Mucosa of descending colon (tissue), 3 donors: ENCODE data around the gene IGF2R. TPM values are rescaled to one million over a fixed set of nuclear protein-coding genes. Genes with fewer than 3 reads are reported as not detected.

ENCODE experiments used
- ATAC-seq: fragments of 200-7000 bp; cut with Tn5 transposase; one replicate; pipeline ENCODE4 v1.9.1; 2020; ENCODE audit warnings: mild to moderate bottlenecking, moderate library complexity
- DNase-seq, 3 donors: peaks; one replicate each; pipeline ENCODE4 v3.0.0-alpha.2; 2020
- H3K36me3 ChIP-seq: fragments of 200-600 bp; one replicate; pipeline ENCODE4 v1.8.0; 2021; ENCODE audit warnings: low read depth, mild to moderate bottlenecking
- H3K4me1 ChIP-seq: fragments of 200-600 bp; one replicate; pipeline ENCODE4 v1.8.0; 2021; ENCODE audit warnings: low read depth, mild to moderate bottlenecking
- H3K4me3 ChIP-seq: fragments of 200-600 bp; one replicate; pipeline ENCODE4 v1.8.0; 2021; ENCODE audit warnings: mild to moderate bottlenecking
- H3K9me3 ChIP-seq: fragments of 200-600 bp; one replicate; pipeline ENCODE4 v1.8.0; 2021; ENCODE audit warnings: mild to moderate bottlenecking
- intact Hi-C, 2 donors: fragments of 100-400 bp; cut with DNase I in 1 of 2; cut with micrococcal nuclease in 1 of 2; formaldehyde crosslinking; loops; one replicate each; pipeline versions ENCODE4 v1.11.0 to v1.11.1; 2022; cut with DNase I, micrococcal nuclease
- total RNA-seq, 3 donors: library from RNA; stranded (reverse); fragmentation: NEBNext Ultra II Directional in 2 of 3; extraction: Animal tissue kit (Norgen Biotek cat#: 25700) in 2 of 3; gene quantifications; one replicate each; pipeline versions ENCODE4 v1.2.1 to v1.2.4, GENCODE V29; 2021 to 2023
- TF ChIP-seq, protein P1 (sequence below): fragments of 200-600 bp; IDR thresholded peaks from one replicate; pipeline ENCODE4 v1.8.0; 2022; ENCODE audit warnings: antibody characterized with exemption, mild to moderate bottlenecking
- donor health status: DM: no; HTN: no; CAD: no; lungs with moderate emphysema.
- donor health status: DM: no; HTN: no; CAD: no.
- donor health status: DM: no; HTN: yes; CAD: no.

The IGF2R gene
- total RNA-seq, 3 donors from 2014 or later, result 97.7 to 112 (median 101) TPM

DNA sequence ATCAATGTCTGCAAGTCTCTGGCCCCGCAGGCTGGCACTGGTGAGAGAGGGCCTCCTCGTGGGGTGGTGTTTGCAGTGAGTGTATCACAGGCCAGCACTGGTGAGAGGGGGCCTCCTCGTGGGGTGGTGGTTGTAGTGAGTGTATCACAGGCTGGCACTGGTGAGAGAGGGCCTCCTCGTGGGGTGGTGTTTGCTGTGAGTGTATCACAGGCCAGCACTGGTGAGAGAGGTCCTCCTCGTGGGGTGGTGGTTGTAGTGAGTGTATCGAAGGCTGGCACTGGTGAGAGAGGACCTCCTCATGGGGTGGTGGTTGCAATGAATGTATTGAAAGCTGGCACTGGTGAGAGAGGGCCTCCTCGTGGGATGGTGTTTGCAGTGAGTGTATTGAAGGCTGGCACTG, 99.5 kb downstream of the IGF2R start:
- DNase-seq (no peak), ATAC-seq (no peak)
- Histone ChIP-seq H3K4me1 (no peaks in the 10 kb centered on the region), H3K36me3 (peaks cover 5% of the 10 kb centered on the region), H3K4me3 (no peak overlapping the region), H3K9me3 (no peaks in the 10 kb centered on the region)
- intact Hi-C loops, result no loop called here
- TF ChIP-seq, protein P1, sequence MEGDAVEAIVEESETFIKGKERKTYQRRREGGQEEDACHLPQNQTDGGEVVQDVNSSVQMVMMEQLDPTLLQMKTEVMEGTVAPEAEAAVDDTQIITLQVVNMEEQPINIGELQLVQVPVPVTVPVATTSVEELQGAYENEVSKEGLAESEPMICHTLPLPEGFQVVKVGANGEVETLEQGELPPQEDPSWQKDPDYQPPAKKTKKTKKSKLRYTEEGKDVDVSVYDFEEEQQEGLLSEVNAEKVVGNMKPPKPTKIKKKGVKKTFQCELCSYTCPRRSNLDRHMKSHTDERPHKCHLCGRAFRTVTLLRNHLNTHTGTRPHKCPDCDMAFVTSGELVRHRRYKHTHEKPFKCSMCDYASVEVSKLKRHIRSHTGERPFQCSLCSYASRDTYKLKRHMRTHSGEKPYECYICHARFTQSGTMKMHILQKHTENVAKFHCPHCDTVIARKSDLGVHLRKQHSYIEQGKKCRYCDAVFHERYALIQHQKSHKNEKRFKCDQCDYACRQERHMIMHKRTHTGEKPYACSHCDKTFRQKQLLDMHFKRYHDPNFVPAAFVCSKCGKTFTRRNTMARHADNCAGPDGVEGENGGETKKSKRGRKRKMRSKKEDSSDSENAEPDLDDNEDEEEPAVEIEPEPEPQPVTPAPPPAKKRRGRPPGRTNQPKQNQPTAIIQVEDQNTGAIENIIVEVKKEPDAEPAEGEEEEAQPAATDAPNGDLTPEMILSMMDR, result no peak

DNA sequence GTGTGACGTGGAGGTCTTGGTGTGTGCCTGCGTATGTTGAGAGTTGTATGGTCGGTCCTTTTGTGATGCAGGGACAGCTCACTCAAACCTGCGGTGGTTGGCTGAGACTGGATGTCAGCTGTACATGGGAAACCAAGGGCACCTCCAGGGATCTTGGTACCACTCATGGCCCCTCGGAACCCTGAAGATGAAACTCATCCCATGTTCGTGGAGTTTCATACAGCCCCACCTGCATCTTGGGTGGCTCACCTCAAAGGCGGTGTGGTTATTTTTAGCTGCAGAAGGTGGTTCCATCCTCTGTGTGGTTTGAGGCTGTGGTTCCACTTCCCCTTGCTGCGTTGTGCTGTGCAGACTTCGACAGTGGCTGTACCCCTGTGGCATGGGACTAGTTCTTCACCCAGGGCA, 100.2 kb downstream of the IGF2R start:
- H3K4me1 ChIP-seq, result no peaks in the 10 kb centered on the region
- intact Hi-C loops, result no loop called here
- ATAC-seq (peak; percentile 66), DNase-seq (no peak)
- H3K9me3 ChIP-seq, result no peaks in the 10 kb centered on the region
- H3K4me3 ChIP-seq, result no peak overlapping the region
- TF ChIP-seq, protein P1, result no peak
- H3K36me3 ChIP-seq, result peaks cover 5% of the 10 kb centered on the region

DNA sequence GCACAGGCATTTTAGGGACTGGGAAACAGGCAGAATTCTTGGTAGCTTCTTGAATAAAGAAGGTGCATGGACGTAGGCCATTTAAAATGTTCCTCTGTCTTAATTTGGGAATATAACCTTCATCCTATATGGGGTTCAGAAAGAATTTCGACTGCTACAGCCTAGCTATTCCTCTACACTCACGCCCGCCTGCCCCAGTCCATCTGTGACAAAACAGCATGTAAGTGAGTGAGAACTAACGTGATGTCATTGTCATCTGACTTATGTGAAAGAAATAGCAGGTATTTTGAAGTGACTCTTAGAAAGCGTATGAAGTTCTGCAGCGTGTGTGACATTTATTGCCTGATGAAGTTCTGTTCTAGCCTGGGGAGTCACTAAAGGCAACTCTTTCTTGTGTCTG, 100.6 kb downstream of the IGF2R start:
- peaks cover 5% of the 10 kb centered on the region for H3K36me3 ChIP-seq
- no peak overlapping the region for H3K4me3 ChIP-seq
- no peak for ATAC-seq
- H3K4me1 ChIP-seq, result no peaks in the 10 kb centered on the region
- TF ChIP-seq, protein P1, result no peak
- intact Hi-C loops, result no loop called here
- no peak for DNase-seq
- no peaks in the 10 kb centered on the region for H3K9me3 ChIP-seq

DNA sequence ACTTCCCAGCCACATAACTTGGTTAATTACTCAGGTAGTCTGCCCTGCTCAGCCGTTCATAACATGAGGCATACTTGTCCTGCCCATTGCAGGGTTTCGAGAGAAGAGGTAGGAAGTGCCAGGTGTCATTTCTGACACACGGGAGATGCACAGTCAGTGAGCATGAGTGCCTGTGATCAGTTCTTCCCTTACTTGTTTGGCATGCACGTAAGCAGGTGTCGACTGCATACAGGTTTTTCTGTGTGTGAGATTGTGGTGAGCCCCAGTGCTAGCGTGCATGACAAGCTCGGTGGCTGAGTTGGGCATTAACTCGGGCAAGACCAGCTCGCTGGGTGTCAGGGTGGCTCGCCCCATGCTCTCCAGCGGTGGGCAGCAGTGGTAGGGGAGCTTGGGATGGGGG, 101.5 kb downstream of the IGF2R start:
- TF ChIP-seq, protein P1, result no peak
- H3K36me3 ChIP-seq, result no peaks in the 10 kb centered on the region
- no peak for ATAC-seq

DNA sequence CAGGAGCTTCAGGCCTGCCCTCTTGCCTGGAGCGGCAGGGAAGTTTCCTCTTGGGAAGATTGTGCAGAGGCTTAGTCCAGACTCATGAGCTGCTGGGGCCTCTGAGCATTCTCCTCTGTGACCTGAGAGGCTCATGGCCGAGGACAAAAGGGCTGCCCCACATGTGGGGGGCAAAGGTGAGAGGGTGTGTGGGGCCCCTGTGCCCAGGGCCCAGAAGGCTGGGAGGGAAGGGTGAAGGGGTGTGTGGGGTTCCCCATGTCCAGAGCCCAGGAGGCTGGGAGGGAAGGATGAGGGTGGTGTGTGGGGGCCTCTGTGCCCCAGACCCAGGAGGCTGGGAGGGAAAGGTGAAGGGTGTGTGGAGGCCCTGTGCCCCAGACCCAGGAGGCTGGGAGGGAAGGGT, 101.9 kb downstream of the IGF2R start:
- intact Hi-C loops, result no loop called here
- Histone ChIP-seq H3K4me1 (no peaks in the 10 kb centered on the region), H3K4me3 (no peak overlapping the region), H3K36me3 (no peaks in the 10 kb centered on the region), H3K9me3 (no peaks in the 10 kb centered on the region)
- TF ChIP-seq, protein P1, result no peak
- no peak for ATAC-seq
- DNase-seq, result no peak

More for the DNA sequence above, 101.5 kb downstream of the IGF2R start:
- no peak for DNase-seq
- H3K9me3 ChIP-seq, result no peaks in the 10 kb centered on the region
- H3K4me1 ChIP-seq, result no peaks in the 10 kb centered on the region
- no peak overlapping the region for H3K4me3 ChIP-seq
- intact Hi-C loops, result no loop called here
